Endothelial cell of umbilical vein (primary cell): ENCODE measurements around the gene CXCL14. TPM values are rescaled to one million over a fixed set of nuclear protein-coding genes. Genes with fewer than 3 reads are reported as not detected.

Experiments used
- BruUV-seq: library from RNA; stranded (reverse); fragments of 400-500 nt; replicated peaks from 2 replicates; lab custom pipeline; 2021; lab: Mats Ljungman, UMichigan
- CTCF ChIA-PET: fragments of 300-600, 350-600 bp; sonication (Branson Sonifier 250); formaldehyde crosslinking; loops from one replicate; lab custom pipeline; 2021; ENCODE audit warnings: antibody characterized with exemption, inconsistent platforms; lab: Charles Lee
- POLR2A ChIA-PET: fragments of 300-600, 350-600 bp; sonication (Branson Sonifier 250); formaldehyde crosslinking; loops from one replicate; lab custom pipeline; 2021; ENCODE audit warnings: antibody characterized with exemption, inconsistent platforms; lab: Charles Lee
- DNase-seq: peaks from one replicate; pipeline ENCODE4 v3.0.0-alpha.2; 2011; ENCODE audit warnings: low read depth, low spot score
- FAIRE-seq: peaks from 2 replicates; lab custom pipeline; 2011; peaks lifted over from hg19 to GRCh38; lab: Jason Lieb, UNC
- H2AFZ ChIP-seq: 2 replicates; pipeline ENCODE4 v1.6.0; 2012; ENCODE audit warnings: low read depth, low read length, control low read depth, inconsistent platforms
- H3K27ac ChIP-seq: 2 replicates; pipeline ENCODE4 v1.5.1; 2011; ENCODE audit warnings: low read depth, mild to moderate bottlenecking, control low read depth, low read length, moderate library complexity; ENCODE audit not compliant: insufficient read depth
- H3K27me3 ChIP-seq, 2 experiments: 2 replicates each; pipeline versions ENCODE4 v1.6.0 to v1.6.1; 2011; ENCODE audit warnings: low read length in 2 of 2, mixed read lengths in 1 of 2; ENCODE audit not compliant: control insufficient read depth in 2 of 2, insufficient read depth in 2 of 2
- H3K36me3 ChIP-seq, 2 experiments: 2 replicates in 1 of 2; 3 replicates in 1 of 2; pipeline ENCODE4 v1.5.1; 2011; ENCODE audit warnings: low read length in 2 of 2, mild to moderate bottlenecking in 1 of 2, moderate library complexity in 1 of 2; ENCODE audit not compliant: control insufficient read depth in 2 of 2, insufficient read depth in 2 of 2; ENCODE audit errors: extremely low read depth in 1 of 2
- H3K4me1 ChIP-seq: 3 replicates; pipeline ENCODE4 v1.5.1; 2011; ENCODE audit warnings: mild to moderate bottlenecking, low read length; ENCODE audit not compliant: control insufficient read depth, insufficient read depth; ENCODE audit errors: extremely low read depth
- H3K4me2 ChIP-seq: 2 replicates; pipeline ENCODE4 v1.6.1; 2011; ENCODE audit warnings: low read length, control low read depth, mixed read lengths; ENCODE audit not compliant: insufficient read depth
- H3K4me3 ChIP-seq, 3 experiments: fragments of 200-600 bp in 1 of 3; sonication (generic), shearing (Covaris generic) in 1 of 3; replicated peaks in 1 of 3; 2 replicates each; pipeline ENCODE4 v1.5.1; 2011 to 2016; ENCODE audit warnings: control low read depth in 3 of 3, low read length in 3 of 3, mild to moderate bottlenecking in 2 of 3, inconsistent platforms in 1 of 3, low read depth in 1 of 3, moderate library complexity in 1 of 3; ENCODE audit not compliant: insufficient read depth in 1 of 3
- H3K79me2 ChIP-seq: 2 replicates; pipeline ENCODE4 v1.6.0; 2012; ENCODE audit warnings: low read length, inconsistent platforms; ENCODE audit not compliant: control insufficient read depth, insufficient read depth
- H3K9ac ChIP-seq: replicated peaks from 2 replicates; pipeline ENCODE3; 2011; ENCODE audit warnings: low read length, control low read depth; ENCODE audit not compliant: insufficient read depth; ENCODE audit errors: extremely low read depth
- H3K9me1 ChIP-seq: replicated peaks from 3 replicates; pipeline ENCODE4 v1.6.0; 2011; ENCODE audit warnings: mild to moderate bottlenecking, low read length; ENCODE audit not compliant: control insufficient read depth, insufficient read depth; ENCODE audit errors: extremely low read depth
- H3K9me3 ChIP-seq: replicated peaks from 2 replicates; pipeline ENCODE4 v1.5.1; 2012; ENCODE audit warnings: low read length, inconsistent platforms; ENCODE audit not compliant: control insufficient read depth, insufficient read depth
- H4K20me1 ChIP-seq: replicated peaks from 2 replicates; pipeline ENCODE3; 2011; ENCODE audit warnings: mild to moderate bottlenecking, low read length; ENCODE audit not compliant: control insufficient read depth, insufficient read depth; ENCODE audit errors: extremely low read depth
- EZH2 ChIP-seq: IDR thresholded peaks from 2 replicates; pipeline ENCODE4 v1.6.1; 2012; ENCODE audit warnings: borderline replicate concordance, low read depth, mild to moderate bottlenecking, moderate library complexity, low read length, inconsistent platforms; ENCODE audit not compliant: severe bottlenecking
- FOS ChIP-seq: IDR thresholded peaks from 2 replicates; pipeline ENCODE4 v1.6.1; 2011; ENCODE audit warnings: mild to moderate bottlenecking, low read length, moderate library complexity, borderline replicate concordance; ENCODE audit not compliant: insufficient read depth
- GATA2 ChIP-seq: IDR thresholded peaks from 2 replicates; pipeline ENCODE4 v1.7.0; 2011; ENCODE audit warnings: low read depth, mild to moderate bottlenecking, moderate library complexity, mixed read lengths, low read length; ENCODE audit not compliant: insufficient read length, insufficient read depth
- JUN ChIP-seq: IDR thresholded peaks from 2 replicates; pipeline ENCODE4 v1.6.1; 2011; ENCODE audit warnings: borderline replicate concordance, low read depth; ENCODE audit not compliant: insufficient read length, insufficient read depth
- MYC ChIP-seq: IDR thresholded peaks from one replicate; pipeline ENCODE4 v1.6.1; 2011; ENCODE audit warnings: mild to moderate bottlenecking, low read depth, low read length
- POLR2A ChIP-seq: IDR thresholded peaks from 2 replicates; pipeline ENCODE4 v1.6.1; 2012; ENCODE audit warnings: low read depth, mild to moderate bottlenecking, control low read depth, low read length
- POLR2AphosphoS5 ChIP-seq: IDR thresholded peaks from 2 replicates; pipeline ENCODE4 v1.6.1; 2012; ENCODE audit warnings: low read depth, mild to moderate bottlenecking, control low read depth, low read length, moderate library complexity; ENCODE audit not compliant: insufficient read depth
- dilution Hi-C: fragments of 300-500 bp; cut with MboI; formaldehyde crosslinking; loops from one replicate; pipeline ENCODE4 v1.15.0; 2019; ENCODE audit warnings: low sequenced_read_pairs; ENCODE audit not compliant: extremely low pct_ligation_motif_present
- intact Hi-C: fragments of 100-400 bp; cut with micrococcal nuclease; formaldehyde crosslinking; loops from one replicate; pipeline ENCODE4 v1.10.0; 2022
- polyA plus RNA-seq, 4 experiments: library from polyadenylated mRNA; depleted of rRNA in 3 of 4; stranded (reverse) in 3 of 4; unstranded in 1 of 4; fragments of >200 nt; gene quantifications; 2 replicates each; pipeline versions ENCODE4 v1.2.1 to v1.2.3, GENCODE V29; 2011 to 2012; ENCODE audit warnings: missing spikeins in 1 of 4
- total RNA-seq: library from RNA; stranded (reverse); gene quantifications from 2 replicates; pipeline ENCODE4 v1.2.3, GENCODE V29; 2021
- TF ChIP-seq, protein P1 (sequence below): IDR thresholded peaks from 2 replicates; pipeline ENCODE4 v1.6.1; 2011; ENCODE audit not compliant: insufficient read depth, insufficient read length
- TF ChIP-seq, protein P2 (sequence below), 2 donors: IDR thresholded peaks; 1 replicate in 1 of 2; 2 replicates in 1 of 2; pipeline ENCODE4 v1.5.1; 2011; ENCODE audit warnings: low read length in 2 of 2, mild to moderate bottlenecking in 2 of 2, moderate library complexity in 2 of 2, control low read depth in 1 of 2, inconsistent platforms in 1 of 2, low read depth in 1 of 2; ENCODE audit not compliant: insufficient read depth in 1 of 2; ENCODE audit errors: extremely low read depth in 1 of 2

The CXCL14 gene
- total and polyA plus RNA-seq, 2 donors (not counting 3 experiments of a cell fraction or from before 2014, with no cell fraction given) = not detected

DNA sequence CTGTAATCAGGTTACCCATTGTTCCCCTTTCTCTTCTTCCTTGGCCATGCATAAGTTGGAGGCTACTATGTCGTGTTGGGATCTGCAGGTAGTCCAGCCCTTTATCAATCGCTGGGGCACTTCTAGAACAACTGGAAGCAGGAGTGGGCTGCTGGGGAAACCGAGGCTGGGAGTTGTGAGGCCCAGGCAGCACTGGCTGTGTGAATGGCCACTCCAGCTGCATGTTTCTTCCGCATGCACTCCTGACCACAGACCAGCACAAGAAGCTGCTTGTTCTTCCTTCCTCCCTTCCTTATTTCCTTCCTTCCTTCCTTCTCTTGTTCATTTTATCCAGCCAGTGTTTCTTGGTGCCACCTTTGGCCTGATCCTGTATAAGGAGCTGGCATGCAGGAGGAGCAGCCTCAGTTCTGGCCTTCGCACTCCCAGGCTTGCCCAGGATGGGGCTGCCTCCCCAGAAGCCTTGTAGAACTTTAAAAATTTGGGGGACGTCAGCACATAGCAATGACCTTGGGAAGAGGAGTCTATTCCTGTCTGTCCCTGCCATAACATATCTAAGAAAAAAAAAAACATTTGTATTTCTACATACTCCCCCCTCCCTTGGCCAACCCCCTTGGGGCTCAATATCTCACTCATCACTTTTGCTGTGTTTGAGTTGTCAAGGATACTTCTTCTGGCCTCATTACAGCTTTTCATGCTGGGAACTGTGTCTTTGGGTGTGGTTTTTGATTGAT lies 20.8 kb upstream of the CXCL14 start:
- intact Hi-C loops = no loop called here
- no peak for TF ChIP-seq MYC
- TF ChIP-seq EZH2 = no peak
- TF ChIP-seq, protein P1, sequence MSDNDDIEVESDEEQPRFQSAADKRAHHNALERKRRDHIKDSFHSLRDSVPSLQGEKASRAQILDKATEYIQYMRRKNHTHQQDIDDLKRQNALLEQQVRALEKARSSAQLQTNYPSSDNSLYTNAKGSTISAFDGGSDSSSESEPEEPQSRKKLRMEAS = no peak
- no peak for TF ChIP-seq POLR2AphosphoS5
- TF ChIP-seq, protein P2, sequence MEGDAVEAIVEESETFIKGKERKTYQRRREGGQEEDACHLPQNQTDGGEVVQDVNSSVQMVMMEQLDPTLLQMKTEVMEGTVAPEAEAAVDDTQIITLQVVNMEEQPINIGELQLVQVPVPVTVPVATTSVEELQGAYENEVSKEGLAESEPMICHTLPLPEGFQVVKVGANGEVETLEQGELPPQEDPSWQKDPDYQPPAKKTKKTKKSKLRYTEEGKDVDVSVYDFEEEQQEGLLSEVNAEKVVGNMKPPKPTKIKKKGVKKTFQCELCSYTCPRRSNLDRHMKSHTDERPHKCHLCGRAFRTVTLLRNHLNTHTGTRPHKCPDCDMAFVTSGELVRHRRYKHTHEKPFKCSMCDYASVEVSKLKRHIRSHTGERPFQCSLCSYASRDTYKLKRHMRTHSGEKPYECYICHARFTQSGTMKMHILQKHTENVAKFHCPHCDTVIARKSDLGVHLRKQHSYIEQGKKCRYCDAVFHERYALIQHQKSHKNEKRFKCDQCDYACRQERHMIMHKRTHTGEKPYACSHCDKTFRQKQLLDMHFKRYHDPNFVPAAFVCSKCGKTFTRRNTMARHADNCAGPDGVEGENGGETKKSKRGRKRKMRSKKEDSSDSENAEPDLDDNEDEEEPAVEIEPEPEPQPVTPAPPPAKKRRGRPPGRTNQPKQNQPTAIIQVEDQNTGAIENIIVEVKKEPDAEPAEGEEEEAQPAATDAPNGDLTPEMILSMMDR (IDR thresholded peaks at IDR 0.05; ENCODE audit: extremely low read depth in 1 of 2, insufficient read depth in 1 of 2, low read depth in 1 of 2, low read length in 2 of 2) = no peak
- TF ChIP-seq POLR2A = no peak
- no peak for TF ChIP-seq FOS
- no peak for TF ChIP-seq JUN
- no peak for TF ChIP-seq GATA2
- Histone ChIP-seq H2AFZ (no peak overlapping the region), H3K79me2 (no peaks in the 10 kb centered on the region), H3K4me3 (no peak overlapping the region), H3K4me1 (no peaks in the 10 kb centered on the region), H3K27me3 (no peaks in the 10 kb centered on the region), H3K9me3 (no peaks in the 10 kb centered on the region), H3K4me2 (no peak overlapping the region), H4K20me1 (no peaks in the 10 kb centered on the region), H3K36me3 (no peaks in the 10 kb centered on the region), H3K9ac (no peak overlapping the region), H3K27ac (no peak overlapping the region), H3K9me1 (no peaks in the 10 kb centered on the region)
- dilution Hi-C loops = loop anchor here (25.0 kb wide), 1 partner anchor 238 kb away; the partner anchor contains the start of gene SLC25A48
- no TSS peak for BruUV-seq
- CTCF ChIA-PET = interaction anchor here (2.0 kb wide), 1 partner anchor 38 kb away, joined by 4 read pairs; no protein-coding TSS in a partner anchor
- DNase-seq (no peak), FAIRE-seq (no peak)
- POLR2A ChIA-PET = no interaction called here
